GM23338 (cell line): ENCODE data around the gene C1QTNF9. TPM values are rescaled to one million over a fixed set of nuclear protein-coding genes. Genes with fewer than 3 reads are reported as not detected.

Experiments used
- ATAC-seq: fragments of 200-7000 bp; cut with Tn5 transposase; 3 replicates; pipeline ENCODE4 v1.9.1; 2020
- DNase-seq: peaks from one replicate; pipeline ENCODE4 v3.0.0-alpha.2; 2015; ENCODE audit warnings: low spot score
- H2AFZ ChIP-seq: fragments of 200-600 bp; sonication (generic); 2 replicates; pipeline ENCODE4 v1.8.0; 2016; ENCODE audit warnings: antibody characterized with exemption, mild to moderate bottlenecking, moderate library complexity
- H3F3A ChIP-seq: fragments of 200-600 bp; sonication (generic); replicated peaks from 2 replicates; pipeline ENCODE4 v1.8.0; 2017; ENCODE audit warnings: antibody characterized with exemption, mixed run types, low read depth
- H3K27ac ChIP-seq: fragments of 200-600 bp; sonication (generic); 2 replicates; pipeline ENCODE4 v1.6.1; 2016; ENCODE audit warnings: low read depth
- H3K27me3 ChIP-seq: fragments of 200-600 bp; sonication (generic); 2 replicates; pipeline ENCODE4 v1.8.0; 2016; ENCODE audit warnings: mild to moderate bottlenecking, mixed run types, moderate library complexity; ENCODE audit not compliant: insufficient read depth
- H3K36me3 ChIP-seq: fragments of 200-600 bp; sonication (generic); 2 replicates; pipeline ENCODE4 v1.8.0; 2016; ENCODE audit warnings: mild to moderate bottlenecking; ENCODE audit not compliant: insufficient read depth
- H3K4me1 ChIP-seq: fragments of 200-600 bp; sonication (generic); 2 replicates; pipeline ENCODE4 v1.8.0; 2016; ENCODE audit warnings: mild to moderate bottlenecking, moderate library complexity; ENCODE audit not compliant: insufficient read depth
- H3K4me2 ChIP-seq: fragments of 200-600 bp; sonication (generic); 2 replicates; pipeline ENCODE4 v1.7.1; 2017; ENCODE audit warnings: mixed run types
- H3K4me3 ChIP-seq: fragments of 200-600 bp; sonication (generic); 2 replicates; pipeline ENCODE4 v1.6.1; 2016; ENCODE audit warnings: mixed run types
- H3K79me2 ChIP-seq: fragments of 200-600 bp; sonication (generic); replicated peaks from 2 replicates; pipeline ENCODE4 v1.8.0; 2017; ENCODE audit warnings: mild to moderate bottlenecking; ENCODE audit not compliant: insufficient read depth
- H3K9me2 ChIP-seq: fragments of 200-600 bp; sonication (generic); 2 replicates; pipeline ENCODE4 v1.8.0; 2017; ENCODE audit not compliant: insufficient read depth
- H4K20me1 ChIP-seq: fragments of 200-600 bp; sonication (generic); replicated peaks from 2 replicates; pipeline ENCODE4 v1.8.0; 2017; ENCODE audit warnings: mild to moderate bottlenecking; ENCODE audit not compliant: insufficient read depth
- H3K27ac Mint-ChIP-seq: 2 replicates; pipeline ENCODE4 v1.8.0; 2020; ENCODE audit warnings: inconsistent platforms, mild to moderate bottlenecking, moderate library complexity, mixed read lengths
- H3K27me3 Mint-ChIP-seq: 3 replicates; pipeline ENCODE4 v1.8.0; 2022; ENCODE audit warnings: low read depth, mild to moderate bottlenecking, moderate library complexity, mixed read lengths, inconsistent platforms; ENCODE audit not compliant: insufficient read depth, poor library complexity
- H3K36me3 Mint-ChIP-seq: 3 replicates; pipeline ENCODE4 v1.8.0; 2021; ENCODE audit warnings: low read depth, mild to moderate bottlenecking, inconsistent platforms, moderate library complexity, mixed read lengths
- H3K4me1 Mint-ChIP-seq: 3 replicates; pipeline ENCODE4 v1.8.0; 2020; ENCODE audit warnings: mild to moderate bottlenecking, inconsistent platforms, mixed read lengths
- H3K4me3 Mint-ChIP-seq: 3 replicates; pipeline ENCODE4 v1.8.0; 2021; ENCODE audit warnings: moderate library complexity, mild to moderate bottlenecking, inconsistent platforms, mixed read lengths
- H3K9me3 Mint-ChIP-seq: 3 replicates; pipeline ENCODE4 v1.8.0; 2020; ENCODE audit warnings: moderate library complexity, mild to moderate bottlenecking, inconsistent platforms, mixed read lengths
- EZH2 ChIP-seq: fragments of 200-600 bp; sonication (generic); IDR thresholded peaks from one replicate; pipeline ENCODE4 v1.8.0; 2017; ENCODE audit warnings: antibody characterized with exemption, mild to moderate bottlenecking, low read depth; ENCODE audit not compliant: unreplicated experiment
- EZH2phosphoT487 ChIP-seq: fragments of 200-600 bp; sonication (generic); IDR thresholded peaks from one replicate; pipeline ENCODE4 v1.8.1; 2018; ENCODE audit warnings: antibody characterized with exemption; ENCODE audit not compliant: unreplicated experiment
- JUNB ChIP-seq: IDR thresholded peaks from one replicate; pipeline ENCODE4 v1.6.1; 2016; ENCODE audit warnings: antibody characterized with exemption; ENCODE audit not compliant: unreplicated experiment
- STAT1 ChIP-seq: IDR thresholded peaks from one replicate; pipeline ENCODE4 v1.6.1; 2016; ENCODE audit warnings: antibody characterized with exemption; ENCODE audit not compliant: unreplicated experiment
- ZNF331 ChIP-seq: fragments of 250-450 bp; sonication (Bioruptor Pico); IDR thresholded peaks from 2 replicates; pipeline ENCODE4 v1.5.0; 2020; ENCODE audit warnings: low read depth, mild to moderate bottlenecking, moderate library complexity
- ZNF462 ChIP-seq: fragments of 250-450 bp; sonication (Bioruptor Pico); IDR thresholded peaks from 2 replicates; pipeline ENCODE4 v1.5.0; 2020; ENCODE audit warnings: mild to moderate bottlenecking, moderate library complexity
- polyA plus RNA-seq: library from polyadenylated mRNA; unstranded; fragments of >200 nt; fragmentation: Nextera tagmentation; extraction: Ambion mirVana; gene quantifications from 2 replicates; pipeline ENCODE4 v1.2.1, GENCODE V29; 2016
- total RNA-seq: library from RNA; depleted of rRNA; stranded (reverse); fragments of >200 nt; shearing (Covaris generic); gene quantifications from 2 replicates; pipeline ENCODE4 v1.2.3, GENCODE V29; 2014
- TF ChIP-seq, protein P1 (sequence below): IDR thresholded peaks from one replicate; pipeline ENCODE4 v1.6.1; 2018; ENCODE audit warnings: antibody characterized with exemption; ENCODE audit not compliant: unreplicated experiment

The C1QTNF9 gene
- total and polyA plus RNA-seq, 2 experiments from 2014 or later = not detected

DNA sequence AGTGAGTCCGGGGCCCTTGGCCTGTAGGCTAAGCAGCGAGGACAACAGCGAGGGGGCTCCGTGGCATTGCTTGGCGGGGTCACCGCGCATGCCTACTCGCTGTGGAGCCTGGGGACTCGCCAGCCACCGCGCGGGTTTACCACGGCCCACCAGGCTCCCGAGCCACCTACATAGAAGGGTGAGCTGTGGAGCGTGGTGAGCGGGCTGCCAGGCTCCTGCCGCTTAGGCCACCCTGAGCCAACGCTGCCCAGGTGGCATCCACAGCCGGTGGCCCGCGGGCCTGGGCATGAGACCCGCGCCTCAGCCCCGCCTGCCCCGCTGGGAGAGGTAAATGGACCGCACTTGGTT, 31.2 kb downstream of the C1QTNF9 start:
- Histone ChIP-seq H3K4me1 (no peaks in the 10 kb centered on the region), H3K79me2 (no peaks in the 10 kb centered on the region), H3K4me2 (no peak overlapping the region), H3K4me3 (no peak overlapping the region), H3K27ac (no peak overlapping the region), H3F3A (no peaks in the 10 kb centered on the region), H2AFZ (no peak overlapping the region), H4K20me1 (no peaks in the 10 kb centered on the region), H3K27me3 (no peaks in the 10 kb centered on the region), H3K9me2 (peaks cover 4% of the 10 kb centered on the region; the same call in 1 of the 2 replicates), H3K36me3 (no peaks in the 10 kb centered on the region)
- H3K27ac Mint-ChIP-seq = no peak overlapping the region
- no peak for DNase-seq
- no peaks in the 10 kb centered on the region for H3K36me3 Mint-ChIP-seq
- no peak overlapping the region for H3K4me3 Mint-ChIP-seq
- peaks cover 3% of the 10 kb centered on the region for H3K27me3 Mint-ChIP-seq
- H3K9me3 Mint-ChIP-seq = peaks cover 15% of the 10 kb centered on the region; the same call in 2 of the 3 replicates
- TF ChIP-seq, protein P1, sequence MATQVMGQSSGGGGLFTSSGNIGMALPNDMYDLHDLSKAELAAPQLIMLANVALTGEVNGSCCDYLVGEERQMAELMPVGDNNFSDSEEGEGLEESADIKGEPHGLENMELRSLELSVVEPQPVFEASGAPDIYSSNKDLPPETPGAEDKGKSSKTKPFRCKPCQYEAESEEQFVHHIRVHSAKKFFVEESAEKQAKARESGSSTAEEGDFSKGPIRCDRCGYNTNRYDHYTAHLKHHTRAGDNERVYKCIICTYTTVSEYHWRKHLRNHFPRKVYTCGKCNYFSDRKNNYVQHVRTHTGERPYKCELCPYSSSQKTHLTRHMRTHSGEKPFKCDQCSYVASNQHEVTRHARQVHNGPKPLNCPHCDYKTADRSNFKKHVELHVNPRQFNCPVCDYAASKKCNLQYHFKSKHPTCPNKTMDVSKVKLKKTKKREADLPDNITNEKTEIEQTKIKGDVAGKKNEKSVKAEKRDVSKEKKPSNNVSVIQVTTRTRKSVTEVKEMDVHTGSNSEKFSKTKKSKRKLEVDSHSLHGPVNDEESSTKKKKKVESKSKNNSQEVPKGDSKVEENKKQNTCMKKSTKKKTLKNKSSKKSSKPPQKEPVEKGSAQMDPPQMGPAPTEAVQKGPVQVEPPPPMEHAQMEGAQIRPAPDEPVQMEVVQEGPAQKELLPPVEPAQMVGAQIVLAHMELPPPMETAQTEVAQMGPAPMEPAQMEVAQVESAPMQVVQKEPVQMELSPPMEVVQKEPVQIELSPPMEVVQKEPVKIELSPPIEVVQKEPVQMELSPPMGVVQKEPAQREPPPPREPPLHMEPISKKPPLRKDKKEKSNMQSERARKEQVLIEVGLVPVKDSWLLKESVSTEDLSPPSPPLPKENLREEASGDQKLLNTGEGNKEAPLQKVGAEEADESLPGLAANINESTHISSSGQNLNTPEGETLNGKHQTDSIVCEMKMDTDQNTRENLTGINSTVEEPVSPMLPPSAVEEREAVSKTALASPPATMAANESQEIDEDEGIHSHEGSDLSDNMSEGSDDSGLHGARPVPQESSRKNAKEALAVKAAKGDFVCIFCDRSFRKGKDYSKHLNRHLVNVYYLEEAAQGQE = no peak
- H3K4me1 Mint-ChIP-seq = no peaks in the 10 kb centered on the region
- ATAC-seq = no peak

DNA sequence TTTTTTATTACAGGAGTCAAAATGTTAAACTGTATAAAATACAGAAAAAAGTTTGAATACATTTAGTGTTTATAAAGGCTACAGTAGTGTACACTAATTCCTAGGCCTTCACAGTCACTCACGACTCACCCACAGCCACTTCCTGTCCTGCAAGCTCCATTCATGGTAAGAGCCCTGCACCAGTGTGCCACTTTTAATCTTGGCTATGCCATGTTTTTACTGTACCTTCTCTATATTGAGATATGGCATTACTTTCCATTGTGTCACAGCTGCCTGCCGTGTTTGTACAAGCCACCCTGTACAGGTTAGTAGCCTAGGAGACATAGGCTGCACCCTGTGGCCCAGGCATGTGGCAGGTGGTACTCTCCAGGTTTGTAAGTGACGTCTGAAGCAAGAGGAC, 32.1 kb downstream of the C1QTNF9 start:
- DNase-seq (no peak), ATAC-seq (no peak)
- Histone ChIP-seq H3K27me3 (no peaks in the 10 kb centered on the region), H3K79me2 (no peaks in the 10 kb centered on the region), H3F3A (no peaks in the 10 kb centered on the region), H3K36me3 (no peaks in the 10 kb centered on the region), H4K20me1 (no peaks in the 10 kb centered on the region), H3K9me2 (peaks cover 4% of the 10 kb centered on the region; the same call in 1 of the 2 replicates), H3K4me1 (no peaks in the 10 kb centered on the region), H2AFZ (no peak overlapping the region), H3K4me3 (no peak overlapping the region), H3K27ac (no peak overlapping the region), H3K4me2 (no peak overlapping the region)
- TF ChIP-seq ZNF462 (CRISPR knock-in tag) (no peak), JUNB (no peak), STAT1 (no peak), EZH2phosphoT487 (no peak), EZH2 (no peak), ZNF331 (CRISPR knock-in tag) (no peak)
- TF ChIP-seq, protein P1 = no peak
- Mint-ChIP-seq H3K4me1 (no peaks in the 10 kb centered on the region), H3K27me3 (peaks cover 3% of the 10 kb centered on the region), H3K9me3 (peaks cover 15% of the 10 kb centered on the region; the same call in 2 of the 3 replicates), H3K4me3 (no peak overlapping the region), H3K36me3 (no peaks in the 10 kb centered on the region), H3K27ac (no peak overlapping the region)
